CD4-positive, alpha-beta T cell treated with Interleukin-17A for 1 hour (primary cell): ENCODE measurements around the gene CXCL10.

Experiments
- DNase-seq: peaks from one replicate; pipeline ENCODE4 v3.0.0-alpha.2; 2020

The CXCL10 gene

DNA sequence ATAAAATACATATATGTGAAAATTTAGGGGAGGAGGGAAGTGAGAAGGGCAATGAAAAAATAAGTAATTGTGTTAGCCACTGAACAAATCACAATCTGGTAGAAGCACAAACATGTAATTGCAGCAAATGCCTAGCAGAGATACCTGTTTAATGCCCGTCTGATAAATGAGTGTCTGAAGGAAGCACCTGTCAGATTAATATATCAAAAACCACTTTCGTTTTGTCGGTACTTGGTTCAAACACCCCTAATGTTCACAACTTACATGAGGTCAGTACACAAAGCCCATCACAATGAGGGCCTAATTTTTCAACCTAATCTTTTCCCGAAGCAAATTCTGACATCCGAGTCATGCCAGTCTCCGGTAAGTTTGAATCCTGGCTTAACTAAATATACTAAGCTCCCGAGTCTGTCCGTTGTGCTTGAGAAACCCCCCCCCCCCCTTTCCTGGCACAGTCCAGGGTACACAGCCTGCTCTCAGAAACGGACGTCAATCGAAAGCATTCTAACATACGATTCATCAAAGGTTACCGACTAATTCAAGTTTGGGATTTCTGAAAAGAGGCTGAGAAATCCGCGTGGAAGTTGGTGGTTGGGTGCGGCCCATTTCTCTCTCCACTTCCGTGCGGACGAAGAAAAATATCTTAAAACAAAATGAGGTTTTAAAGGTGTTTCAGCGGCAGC is 33.3 kb downstream of the CXCL10 start:
- peak; percentile 14 for DNase-seq

DNA sequence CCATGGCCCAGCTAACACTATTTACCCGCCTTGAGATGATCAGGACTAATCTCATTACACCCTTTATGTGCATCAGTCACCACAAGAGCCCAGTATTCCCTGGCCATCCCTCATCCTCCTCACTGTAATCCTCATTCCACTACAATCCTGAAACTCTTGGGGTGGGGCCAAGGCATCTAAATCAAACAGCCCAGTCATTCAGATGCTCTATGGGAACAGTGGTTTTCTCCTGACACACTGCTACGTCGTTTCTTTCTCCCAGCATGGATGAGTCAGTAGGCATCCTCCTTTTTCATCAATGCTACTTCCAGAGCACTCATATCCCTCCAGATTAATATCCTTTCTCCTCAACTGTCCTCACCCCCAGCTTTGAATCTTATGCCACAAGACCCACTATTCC is 38.2 kb downstream of the CXCL10 start:
- DNase-seq: no peak

DNA sequence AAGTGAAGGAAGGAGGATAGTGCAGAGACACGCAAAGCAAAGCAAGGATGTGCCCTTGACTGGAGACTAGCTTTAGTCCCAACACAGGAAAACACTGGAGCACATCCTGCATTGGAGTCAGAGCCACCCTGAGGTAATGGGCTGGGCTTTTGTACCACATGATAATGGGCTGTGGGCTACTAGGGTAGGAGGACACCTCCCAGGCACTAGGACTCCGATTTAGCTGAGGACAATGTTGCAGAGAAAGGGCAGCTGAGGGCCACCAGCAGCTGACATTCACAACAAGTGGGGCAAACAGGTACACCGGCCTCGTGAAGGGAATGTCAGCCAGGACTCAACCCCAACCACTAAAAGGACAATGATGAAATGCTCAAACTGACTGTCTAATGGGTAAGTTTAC is 42.7 kb downstream of the CXCL10 start:
- DNase-seq: no peak

DNA sequence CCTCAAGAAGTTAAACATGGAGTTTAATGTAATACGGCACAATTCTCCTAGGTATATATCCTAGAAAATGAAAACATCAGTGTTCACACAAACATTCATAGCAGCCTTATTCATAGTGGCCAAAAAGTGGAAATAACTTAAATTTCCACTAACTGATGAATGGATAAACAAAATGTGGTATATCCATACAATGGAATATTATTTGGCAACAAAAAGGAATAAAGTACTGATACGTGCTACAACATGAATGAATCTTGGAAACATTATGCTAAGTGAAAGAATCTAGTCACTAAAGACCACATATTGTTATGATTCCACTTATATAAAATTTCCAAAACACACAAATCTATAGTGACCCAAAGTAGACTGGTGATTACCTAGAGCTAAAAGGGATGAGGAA is 47.1 kb downstream of the CXCL10 start:
- DNase-seq: no peak

DNA sequence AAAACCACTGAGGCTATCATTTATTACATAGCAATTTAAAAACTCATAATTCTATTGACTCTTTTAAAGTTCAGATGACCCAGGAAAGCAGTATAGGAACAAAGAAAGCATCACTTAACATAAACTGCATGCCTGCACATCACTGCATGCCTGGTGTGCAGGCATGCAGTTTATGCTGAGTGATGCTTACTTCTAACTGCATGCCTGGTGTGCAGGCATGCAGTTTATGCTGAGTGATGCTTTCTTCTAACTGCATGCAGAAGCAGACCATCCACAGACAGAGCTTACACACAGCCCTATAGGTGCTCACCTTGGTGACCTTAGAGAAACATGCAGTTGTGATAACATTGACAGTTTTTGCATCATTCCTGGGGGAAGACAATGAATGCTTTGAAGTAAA is 49.5 kb downstream of the CXCL10 start:
- no peak for DNase-seq
